GF-D8 (cell line): ENCODE measurements around the gene RCOR1.

Experiments used
- DNase-seq: peaks from one replicate; lab custom pipeline; 2025; lab: John Stamatoyannopoulos, UW

RCOR1 gene

DNA sequence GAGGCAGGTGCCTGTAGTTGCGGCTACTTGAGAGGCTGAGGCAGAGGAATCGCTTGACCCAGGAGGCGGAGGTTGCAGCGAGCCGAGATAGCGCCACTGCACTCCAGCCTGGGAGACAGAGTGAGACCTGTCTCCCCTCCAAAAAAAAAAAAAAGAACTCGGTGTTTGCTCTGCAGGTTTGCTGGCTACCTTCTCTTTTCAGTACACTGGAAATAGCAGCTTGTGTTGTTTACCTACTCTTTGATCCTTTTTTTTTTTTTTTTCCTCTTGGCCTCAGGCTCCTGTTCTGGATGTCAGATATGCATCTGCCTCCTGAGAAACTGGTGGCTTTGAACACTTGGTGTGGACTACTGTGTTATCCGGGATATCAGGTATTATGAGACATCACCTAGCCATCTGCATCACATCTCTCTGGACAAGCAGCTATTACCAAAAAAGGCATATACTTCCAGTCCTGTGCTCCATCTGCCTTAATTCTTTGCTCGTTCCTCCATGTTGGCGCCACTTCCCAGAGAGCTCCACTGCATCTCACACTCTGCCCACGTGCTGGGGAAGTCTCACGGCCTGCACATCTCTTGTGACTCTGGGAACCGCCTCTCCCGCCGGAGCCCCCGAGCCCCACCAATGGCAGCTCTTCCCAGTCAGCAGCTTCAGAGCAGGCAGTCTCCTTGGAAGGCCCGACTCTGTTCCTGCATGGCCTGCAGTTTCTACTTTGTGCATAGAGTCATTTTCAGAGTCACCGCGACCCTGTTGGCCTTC lies 133.9 kb downstream of the RCOR1 start:
- no peak for DNase-seq

DNA sequence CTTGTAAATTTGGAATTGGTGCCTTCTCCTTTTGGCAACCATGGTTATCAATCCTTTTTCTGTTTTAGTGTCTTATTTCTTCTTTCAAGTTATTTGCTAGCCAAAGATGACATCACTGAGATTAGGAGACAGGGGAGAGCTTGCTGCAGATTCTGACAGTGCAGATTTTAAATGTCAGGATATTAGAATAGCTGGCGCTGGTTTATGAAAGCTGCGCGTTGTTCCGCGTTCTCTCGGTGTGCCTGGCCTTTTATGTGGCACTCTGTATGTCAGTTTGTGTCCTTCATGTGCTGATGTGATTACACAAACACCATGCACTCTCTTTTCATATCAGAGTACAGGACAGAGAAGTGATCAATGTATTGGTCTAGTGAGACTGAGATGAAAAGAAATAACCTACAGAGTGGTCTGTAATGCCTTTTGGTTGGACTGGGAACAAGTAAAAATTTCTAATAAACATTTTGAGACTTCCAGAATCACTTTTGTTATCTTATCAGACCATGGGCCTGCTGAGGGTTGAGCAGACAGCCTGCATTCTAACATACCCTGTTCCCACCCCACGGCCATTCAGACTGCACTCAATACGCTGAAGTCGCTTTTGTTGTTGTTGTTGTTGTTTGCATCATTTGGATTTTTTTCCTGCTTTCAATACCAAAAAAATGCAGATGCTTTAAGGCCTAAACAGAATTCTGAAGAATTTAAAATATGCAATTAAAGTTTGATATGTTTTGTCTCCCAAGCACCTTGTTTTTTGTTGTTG lies 135.1 kb downstream of the RCOR1 start:
- no peak for DNase-seq

DNA sequence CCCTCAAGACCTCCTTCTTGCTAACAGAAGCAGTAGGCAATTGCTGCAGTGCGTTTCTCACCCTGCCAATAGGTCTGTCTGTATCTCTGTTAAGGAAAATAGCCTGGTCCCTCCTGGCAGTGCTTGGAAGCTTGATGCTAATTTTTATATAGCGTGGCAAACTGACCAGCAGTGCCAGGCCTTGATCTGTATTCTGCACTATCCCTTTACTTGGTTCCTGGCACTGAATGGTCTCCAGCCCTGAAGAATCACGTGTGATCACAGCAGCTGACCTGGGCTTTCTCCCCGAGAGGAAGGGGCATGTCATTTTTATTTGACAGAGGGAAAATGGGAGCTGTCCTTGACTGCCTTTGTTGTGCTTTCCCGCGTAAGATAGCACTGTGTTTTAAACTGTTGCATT lies 136.1 kb downstream of the RCOR1 start:
- no peak for DNase-seq

DNA sequence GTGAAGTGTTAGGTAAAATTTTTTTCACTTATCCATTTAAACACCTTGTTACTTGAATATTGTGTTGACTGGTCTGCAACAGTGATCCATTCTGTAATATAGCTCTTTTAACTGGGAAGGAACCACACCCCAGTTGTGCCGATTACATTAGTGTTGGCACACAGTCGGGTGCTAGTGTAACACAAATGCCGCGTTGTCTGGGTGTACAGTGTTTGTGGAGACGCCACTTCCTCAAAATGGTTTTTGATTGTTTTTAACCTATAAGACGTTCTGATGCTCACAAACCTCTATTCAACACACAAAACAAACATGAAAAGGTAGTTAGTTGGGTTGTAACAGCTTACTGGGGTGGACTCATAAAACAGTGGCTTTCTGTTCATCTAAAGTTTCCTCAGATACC lies 136.8 kb downstream of the RCOR1 start:
- DNase-seq, result no peak

DNA sequence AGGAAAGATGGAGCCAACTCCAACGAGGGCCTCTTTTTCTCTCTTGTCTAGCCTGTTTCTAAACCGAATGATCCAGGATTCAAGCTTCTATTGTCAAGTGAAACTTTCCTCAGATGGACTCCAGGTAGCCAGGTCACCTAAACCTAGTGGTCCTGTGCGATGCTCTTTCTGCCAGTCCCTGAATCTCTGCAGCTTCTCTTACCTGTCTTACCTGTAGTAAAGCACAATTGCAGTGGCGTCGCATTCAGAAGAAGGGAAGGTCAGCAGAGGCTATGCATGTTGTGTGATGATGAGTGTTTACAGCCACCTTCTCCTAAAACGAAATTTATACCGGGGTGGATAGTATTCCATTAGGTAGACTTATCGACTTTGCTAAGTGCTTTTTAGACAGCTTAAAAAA lies 137.4 kb downstream of the RCOR1 start:
- DNase-seq, result no peak

DNA sequence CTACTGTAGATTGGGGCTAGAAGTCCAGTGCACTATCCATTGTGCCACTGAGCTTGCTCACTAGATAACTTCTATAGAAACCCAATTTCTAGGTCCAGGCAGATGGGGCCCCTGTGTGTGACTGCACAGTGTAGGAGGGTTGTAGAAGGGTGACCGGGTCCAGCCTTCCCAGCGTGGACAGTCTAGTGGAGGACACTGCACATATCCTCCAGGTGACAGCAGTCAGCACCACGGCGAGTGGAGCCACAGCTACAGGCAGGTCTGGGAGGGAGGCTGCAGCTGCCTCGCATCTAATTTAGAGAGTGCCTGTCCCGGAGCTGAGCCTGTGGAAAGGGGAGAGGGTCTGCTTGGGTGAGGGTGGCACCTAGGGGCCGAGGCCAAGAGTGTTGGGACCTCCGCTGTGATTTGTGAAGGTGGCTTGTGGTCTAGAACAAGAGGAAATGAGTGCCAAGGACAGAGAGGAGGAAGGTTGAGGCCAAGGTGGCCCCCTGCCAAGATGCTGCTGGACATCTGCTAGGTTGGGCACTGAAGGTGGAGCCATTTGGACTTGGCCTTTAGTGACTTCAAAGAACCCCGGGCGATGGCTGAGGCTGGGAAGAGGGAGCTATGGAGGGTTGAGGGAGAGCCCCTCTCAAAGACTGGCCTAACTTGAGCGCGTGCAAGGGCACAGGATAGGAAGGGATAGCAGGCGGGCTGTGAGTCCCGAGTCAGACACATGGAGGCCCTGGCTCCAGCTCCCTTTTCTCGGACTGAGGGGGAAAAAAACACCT lies 138.8 kb downstream of the RCOR1 start:
- DNase-seq, result no peak

DNA sequence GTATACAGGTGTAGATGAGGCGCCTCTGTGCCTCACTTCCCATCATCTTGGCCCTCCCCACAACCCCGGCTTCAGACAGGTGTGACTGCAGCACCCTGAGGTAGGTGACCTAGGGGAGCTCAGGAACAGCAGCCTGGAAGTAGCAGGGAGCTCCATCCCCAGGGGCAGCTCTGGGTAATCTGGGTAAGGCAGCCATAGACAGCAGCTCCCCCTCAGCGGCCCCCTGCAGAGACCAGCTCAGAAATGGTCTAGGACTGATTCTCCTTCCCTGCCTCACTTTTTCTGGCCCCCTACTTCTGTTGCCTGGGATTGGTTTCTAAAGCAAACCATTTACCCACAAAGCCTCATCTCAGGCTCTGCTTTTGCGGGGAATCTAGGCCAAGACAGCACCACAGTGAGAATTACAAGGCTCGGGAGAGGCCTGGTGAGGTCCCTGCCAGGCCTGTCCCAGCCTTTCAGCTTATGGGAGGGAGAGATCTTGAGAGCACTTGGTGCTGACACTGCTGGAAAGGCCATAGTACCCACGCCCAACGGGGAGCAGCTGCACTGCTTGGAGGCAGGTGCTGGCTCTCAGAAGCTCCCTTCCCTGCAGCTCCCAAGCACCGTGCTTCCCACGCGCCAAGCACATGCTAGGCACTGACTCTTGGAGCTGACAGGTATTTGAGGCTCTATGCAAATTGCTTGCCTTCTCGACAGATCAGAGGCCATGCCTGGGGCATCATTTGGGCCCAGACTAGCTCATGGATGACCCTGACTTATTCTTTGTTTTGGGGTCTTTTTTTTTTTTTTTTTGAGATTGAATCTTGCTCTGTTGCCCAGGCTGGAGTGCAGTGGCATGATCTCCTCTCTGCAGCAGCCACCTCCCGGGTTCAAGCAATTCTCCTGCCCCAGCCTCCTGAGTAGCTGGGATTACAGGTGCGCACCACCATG lies 139.7 kb downstream of the RCOR1 start:
- no peak for DNase-seq

DNA sequence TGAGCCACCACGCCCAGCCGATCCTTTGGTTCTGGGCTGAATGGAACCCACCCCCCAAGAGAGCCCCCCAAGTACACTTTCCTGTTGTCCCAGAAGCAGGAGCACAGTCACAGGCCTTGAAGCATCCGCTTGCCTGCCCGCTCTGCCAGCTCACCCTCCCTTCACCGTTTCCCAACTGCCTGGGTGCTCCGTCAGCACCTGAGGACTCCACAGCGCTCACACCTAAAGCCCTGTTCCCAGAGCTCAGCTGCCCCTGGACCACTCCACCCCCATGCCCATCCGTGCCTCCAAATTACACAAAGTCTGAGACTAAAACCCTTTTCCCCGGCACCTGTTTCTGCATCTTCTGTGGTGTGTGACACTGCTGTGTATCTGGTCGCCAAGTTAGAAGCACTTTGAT lies 140.5 kb downstream of the RCOR1 start:
- no peak for DNase-seq

DNA sequence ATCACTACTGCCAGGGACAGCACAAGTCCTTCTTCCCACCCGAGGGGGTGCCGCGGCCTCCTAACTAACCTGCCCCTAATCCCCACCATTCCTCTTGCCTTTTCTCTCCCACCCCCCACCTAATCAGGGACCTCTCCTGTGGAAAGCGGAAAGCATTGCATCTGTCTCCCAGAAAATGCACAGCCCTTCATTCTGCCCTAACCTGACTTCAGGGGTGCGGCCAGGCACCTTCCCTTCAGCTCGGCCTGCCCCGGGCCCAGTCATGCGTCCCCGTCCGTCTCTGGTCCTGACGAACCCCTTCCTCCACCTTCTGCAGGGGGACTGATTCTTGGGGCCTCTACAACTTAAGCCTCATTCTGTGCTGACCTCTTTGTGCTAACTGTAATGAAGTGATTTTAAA lies 140.9 kb downstream of the RCOR1 start:
- no peak for DNase-seq

DNA sequence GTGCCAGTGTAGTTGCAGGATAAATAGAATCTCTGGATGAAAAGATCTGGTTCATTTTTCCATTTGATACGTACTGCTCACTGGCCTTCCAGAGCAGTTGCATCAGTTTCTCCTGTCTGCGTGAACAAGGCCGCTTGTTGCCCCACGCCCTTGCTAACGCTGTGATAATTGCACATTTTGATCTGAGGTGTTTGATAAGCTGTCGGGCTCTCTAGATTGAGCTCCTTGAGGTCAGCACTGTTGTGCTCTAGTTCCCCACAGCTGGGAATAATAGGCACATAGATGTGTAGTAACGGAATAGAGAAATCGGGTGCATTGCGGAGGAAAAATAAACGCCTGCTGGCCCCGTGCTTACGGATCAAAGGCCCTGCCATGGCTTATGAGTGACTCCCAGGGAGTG lies 142.0 kb downstream of the RCOR1 start:
- DNase-seq, result no peak

DNA sequence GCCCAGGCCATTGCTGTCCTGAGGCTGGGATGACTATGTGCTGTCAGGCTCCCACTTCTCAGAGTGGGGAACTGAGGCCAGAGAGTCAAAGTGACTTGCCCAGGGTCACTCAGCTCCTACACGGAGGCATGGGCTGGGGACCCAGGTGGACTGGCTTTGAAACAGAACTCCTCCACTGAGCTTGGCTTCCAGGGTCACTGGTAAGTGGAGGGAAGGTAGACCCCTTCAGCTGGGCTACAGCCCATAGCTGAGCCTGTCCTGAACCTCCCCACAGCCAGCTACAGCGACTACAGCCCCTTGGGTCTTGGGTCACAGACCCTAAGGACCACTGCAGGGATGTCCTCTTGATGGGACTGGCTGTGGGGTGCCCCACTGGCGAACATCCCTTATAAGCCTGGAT lies 144.5 kb downstream of the RCOR1 start:
- no peak for DNase-seq

DNA sequence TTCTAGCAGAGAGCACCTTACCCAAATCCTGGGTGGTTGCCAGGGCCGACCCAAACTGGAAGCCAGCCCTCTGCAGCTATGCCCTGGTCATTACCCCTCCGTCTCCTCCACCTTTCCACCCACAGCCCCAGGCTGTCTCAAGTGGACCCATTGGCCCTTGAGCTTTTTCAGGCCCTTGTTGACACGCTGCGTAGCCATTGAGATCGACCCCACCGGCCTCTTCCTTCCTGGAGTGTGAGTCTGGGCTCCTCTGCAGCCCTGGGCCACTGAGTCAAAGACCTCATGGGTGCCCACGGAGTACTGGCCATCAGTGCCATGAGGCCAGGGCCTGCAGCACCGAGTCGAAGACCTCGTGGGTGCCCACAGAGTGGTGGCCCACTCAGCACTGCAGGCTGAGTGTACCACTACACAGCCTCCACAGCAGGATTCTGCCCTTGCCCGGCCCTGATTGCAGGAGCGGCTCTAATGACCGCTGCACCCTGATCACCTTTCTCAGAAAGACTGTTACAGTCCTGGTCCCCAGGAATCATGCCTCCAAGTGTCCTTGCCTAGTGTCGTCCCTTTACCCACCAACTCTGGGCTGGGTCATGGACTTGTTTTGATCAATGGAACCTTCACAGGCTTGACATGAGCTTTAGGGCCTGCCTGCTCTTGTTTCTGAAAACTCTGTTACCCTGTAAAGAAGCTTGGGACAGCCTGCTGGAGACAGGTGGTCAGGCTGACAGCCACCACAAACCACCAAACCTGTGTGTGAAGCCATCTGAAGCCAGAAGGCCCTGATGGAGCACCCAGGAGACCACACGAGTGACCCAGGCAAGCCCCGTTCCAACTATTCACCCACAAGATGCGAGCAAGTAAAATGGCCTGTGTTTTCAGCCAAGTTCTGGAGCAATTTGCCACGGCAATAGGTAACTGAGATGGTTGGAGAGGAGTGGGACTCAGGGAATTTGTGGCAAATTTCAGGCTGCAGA lies 145.2 kb downstream of the RCOR1 start:
- no peak for DNase-seq

DNA sequence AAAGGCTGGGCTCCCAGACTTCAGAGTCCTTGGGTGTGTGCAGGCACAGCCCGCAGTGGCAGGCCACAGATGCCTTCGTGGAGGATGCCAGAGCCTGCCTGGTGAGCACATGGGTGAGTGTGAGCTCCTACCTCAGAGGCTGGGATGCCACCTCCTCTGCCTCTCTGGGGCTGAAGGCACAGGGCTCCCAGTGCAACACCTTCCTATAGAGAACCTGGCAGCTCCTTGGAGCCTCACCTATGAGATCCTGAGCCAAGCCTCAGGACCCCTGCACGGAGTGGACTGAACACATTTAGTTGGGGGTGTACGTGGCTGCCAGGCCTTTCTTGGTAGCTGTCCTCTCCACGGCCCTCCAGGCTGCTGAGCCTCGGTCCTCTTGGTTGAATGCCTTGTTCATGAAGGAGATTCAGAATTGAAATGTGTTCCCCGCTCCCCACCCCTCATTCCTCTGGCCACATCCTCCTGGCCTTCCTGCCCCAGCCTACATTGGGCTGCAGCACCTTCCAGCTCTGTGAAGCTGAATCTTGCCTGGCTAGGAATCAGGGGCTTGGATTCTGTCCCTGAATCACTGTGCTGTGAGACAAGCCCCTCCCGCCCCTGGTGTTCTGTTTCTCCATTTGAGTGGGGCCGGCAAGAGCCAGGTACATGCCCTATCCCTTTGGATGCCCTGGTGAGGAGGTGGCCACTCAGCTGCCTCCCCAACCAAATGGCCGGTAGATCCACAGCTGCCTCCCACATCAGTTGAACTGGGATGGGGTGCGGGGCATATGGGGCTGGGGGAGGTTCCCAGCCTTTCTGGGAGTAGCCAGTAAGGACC lies 146.1 kb downstream of the RCOR1 start:
- DNase-seq, result no peak

DNA sequence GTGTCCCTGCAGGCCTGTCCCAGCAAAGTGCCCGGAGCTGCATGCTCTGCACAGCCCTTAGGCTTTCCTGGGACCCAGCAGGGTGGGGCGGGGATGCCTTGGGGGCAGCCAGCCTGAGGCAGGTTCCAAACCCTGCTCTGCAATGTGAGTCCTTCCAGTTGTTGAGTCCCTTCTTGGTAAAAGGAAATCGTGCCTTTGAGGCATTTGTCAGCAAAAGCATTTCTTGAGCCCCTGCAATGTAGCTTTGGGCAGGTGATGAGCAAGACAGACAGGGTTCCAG lies 146.7 kb downstream of the RCOR1 start:
- no peak for DNase-seq

DNA sequence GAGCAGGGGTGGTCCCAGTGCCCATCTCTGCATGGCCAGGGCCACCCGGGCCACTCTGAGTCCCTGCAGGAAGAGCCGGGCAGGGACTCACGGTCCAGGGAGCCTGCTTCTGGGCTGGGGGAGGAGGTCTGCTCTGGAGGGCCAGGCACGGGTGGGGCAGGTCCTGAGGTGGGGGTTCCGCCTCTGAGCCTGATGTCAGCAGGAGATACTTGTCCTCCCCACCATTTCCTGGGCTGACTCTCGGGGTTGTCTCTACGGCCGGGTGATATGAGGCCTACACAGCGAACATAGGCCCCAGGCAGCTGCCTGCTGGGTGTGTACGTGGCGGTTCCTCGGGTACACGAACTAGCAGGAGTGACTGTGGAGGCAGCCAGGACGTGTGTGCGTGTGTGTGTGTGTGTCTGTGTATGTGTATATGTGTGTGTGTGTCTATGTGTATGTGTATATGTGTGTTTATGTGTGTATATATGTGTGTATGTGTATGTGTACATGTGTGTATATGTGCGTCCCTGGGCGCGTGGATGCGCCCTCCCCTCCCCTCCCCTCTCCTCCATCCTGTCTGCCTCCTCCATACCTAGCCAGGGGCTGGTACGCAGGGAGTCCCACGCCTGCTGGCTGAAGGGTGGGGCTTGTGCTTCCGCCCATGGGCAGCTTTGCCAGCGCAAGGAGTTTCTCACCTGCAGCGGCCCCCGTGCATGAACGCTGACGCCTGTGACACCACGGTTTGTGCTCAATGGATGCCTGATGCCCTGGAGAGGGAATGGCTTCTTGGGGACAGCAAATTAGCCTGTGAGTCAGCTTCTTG lies 154.4 kb downstream of the RCOR1 start:
- DNase-seq, result no peak

DNA sequence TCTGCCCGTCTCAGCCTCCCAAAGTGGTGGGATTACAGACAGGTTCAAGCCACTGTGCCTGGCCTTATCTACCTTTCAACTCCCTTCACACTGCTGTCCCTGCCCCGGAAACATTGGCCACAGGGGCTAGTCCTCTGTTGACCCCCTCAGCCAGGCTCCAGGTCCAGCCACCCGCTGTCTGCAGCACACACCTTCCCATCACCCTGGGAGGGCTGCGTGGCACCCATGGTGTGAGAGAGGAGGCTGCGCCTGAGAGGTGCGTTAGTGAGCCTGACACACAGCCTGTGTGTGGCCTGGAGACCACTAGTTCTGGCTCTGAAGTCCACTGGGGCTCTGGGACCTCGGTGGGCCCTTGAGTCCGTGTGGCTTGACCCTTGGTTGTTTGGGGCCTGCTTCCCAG lies 156.4 kb downstream of the RCOR1 start:
- no peak for DNase-seq

DNA sequence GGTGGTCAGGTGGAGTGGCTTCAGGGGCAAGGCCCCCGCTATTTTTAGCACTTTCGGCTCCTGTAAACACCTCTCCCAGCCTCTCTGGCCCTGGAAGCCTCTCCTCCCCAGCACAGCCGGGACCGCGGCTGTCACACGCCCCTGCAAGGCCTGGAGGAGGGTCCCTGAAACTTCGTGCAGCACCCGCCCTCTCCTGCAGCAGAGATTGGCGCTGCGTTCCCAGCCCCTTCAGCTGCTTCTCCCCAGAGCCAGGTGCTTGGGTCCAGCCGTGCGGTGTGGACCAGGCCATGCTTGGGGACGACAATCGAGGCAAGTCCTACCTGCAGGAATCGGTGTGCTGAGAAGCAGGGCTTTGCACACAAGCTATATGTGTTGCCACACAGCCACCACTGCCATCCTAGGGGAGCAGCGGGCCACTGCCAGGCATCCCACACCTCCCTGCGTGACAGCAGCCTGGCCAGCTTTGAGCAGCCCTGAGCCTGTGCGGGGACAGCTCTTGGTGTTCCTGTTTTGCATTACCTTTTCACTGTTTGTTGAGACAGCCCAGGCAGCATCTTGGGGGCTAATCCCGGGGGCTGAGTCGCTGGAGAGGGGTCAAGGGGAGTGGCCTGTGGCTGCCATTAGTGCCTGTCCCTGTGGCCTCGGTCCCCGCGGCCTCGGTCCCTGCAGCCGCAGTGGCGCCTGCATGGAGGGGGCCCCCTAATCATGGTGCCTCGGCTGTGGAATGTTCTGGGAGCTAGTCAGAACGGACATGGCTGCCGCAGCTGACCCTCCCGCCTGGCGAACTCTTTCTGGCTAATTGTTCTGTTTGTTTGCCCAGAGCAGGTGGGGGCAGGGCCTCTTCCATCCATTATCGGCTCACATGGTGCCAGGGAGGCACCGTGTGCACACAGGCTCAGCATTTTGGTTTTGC lies 157.2 kb downstream of the RCOR1 start:
- DNase-seq, result no peak

DNA sequence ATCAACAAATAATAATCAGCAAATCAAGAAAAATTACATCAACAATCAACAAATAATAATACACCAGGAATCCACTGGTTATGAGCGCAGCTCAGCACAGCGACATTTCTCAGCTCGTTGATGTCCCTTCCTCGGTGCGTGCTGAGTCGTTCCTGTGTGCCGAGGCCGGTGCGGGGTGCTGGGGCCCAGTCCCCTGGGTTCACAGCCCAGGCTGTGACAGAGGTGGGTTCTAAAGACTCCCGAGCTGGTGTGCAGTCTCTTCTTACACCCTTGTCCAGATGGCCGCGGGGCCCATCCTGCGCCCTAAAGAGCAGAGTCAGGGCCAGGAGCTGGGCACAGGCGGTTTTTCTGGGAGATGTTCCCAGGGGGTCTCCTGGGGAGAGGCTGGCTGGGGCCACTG lies 157.9 kb downstream of the RCOR1 start:
- no peak for DNase-seq
